NCI-H146 treated with DMSO at 0.1 percent for 48 hours (cell line): ENCODE data around the gene TAF4B.
"Not testable (repeated sequence)": the region's sequence is repeated elsewhere in the genome, so short reads cannot be mapped to it uniquely, and the experiment has no call there.

Experiments used
- DNase-seq: peaks from one replicate; lab custom pipeline; 2025; ENCODE audit not compliant: unreplicated experiment; lab: John Stamatoyannopoulos, UW

TAF4B gene

DNA sequence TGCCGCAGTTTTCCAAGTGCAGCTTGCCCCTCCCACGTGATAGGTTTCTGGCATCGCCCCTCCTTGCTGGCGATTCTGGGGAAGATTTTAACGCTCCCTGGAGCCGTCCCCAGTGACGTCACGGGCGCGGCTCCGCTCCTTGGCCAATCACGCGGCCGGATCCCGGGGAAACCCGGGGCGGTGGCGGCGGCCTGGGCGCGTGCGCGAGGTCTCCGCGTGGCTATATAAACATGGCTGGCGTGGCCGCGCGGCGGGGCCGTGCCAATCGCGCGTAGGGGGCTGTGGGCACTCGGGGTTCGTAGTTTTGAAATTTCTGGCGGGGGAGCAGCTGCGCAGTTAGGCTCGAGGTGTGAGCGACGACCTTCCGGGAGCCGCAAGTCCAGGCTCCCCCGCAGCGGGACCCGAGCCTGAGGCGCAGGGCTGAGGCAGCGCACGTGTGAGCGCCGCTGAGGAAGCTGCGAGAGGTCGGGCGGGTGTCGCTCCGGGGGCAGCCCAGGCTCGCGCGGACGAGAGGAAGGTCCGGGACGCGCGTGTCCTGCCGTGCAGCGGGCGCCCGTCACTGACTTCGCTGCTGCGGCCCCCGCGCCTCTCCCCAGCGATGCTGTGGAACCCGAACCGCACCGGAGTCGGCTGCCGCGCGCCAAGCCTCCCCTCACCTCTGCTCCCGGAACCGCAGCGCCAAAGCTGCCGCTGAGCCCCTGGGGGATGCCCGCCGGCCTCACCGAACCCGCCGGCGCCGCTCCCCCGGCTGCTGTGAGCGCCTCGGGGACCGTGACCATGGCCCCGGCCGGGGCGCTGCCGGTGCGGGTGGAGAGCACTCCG is at the start of gene TAF4B:
Gene TAF4B (plus strand): TSS at position 217 of the 822 bp plus-strand sequence. CDS start 489 bp downstream, at position 706.
- peak; percentile 50 for DNase-seq

DNA sequence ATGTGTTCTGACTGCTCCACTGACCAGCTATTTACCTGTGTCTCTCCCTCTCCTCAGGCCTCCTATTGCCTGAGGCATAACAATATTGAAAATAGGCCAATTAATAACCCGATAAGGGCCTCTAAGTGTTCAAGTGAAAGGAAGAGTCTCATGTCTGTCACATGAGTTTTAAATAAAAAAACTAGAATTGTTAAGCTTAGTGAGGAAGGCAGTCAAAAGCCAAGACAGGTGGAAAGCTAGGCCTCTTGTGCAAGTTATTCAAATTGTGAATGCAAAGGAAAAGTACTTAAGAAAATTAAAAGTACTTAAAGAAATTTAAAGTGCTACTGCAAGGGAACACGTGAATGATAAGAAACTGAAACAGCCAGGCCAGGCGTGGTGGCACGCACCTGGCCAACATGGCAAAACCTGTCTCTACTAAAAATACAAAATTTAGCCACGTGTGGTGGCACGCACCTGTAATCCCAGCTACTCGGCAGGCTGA is 44.9 kb upstream of the TAF4B start:
- DNase-seq, result no peak

DNA sequence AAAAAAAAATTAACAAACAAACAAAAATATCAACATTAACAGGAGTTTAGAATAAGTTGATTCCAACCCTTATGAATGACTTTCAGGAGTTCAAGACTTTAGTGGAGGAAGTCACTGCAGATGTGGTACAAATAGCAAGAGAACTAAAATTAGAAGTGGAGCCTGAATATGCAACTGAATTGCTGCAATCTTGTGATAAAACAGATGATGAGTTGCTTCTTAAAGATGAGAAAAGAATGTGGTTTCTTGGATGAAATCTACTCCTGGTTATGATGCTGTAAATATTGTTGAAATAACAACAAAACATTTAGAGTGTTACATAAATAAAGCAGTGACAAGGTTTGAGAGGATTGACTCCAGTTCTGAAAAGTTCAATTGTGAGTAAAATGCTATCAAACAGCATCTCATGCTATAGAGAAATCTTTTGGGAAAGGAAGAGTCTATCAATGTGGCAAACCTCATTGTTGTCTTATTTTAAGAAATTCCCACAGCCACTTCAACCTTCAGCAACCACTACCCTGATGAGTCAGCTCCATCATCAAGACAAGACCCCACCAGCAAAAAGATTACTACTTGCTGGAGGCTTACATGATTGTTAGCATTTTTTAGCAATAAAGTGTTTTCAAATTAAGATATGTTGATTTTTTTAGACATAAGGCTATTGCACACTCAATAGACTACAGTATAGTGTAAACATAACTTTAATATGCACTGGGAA is 42.7 kb upstream of the TAF4B start:
- DNase-seq, result no peak

- DNase-seq, result no peak
These were observed 41.0 kb upstream of the TAF4B start for GRCh38 chr18:26185267-26185666.

- DNase-seq, result no peak
These were observed 35.7 kb upstream of the TAF4B start for GRCh38 chr18:26190506-26190905.

- DNase-seq, result no peak
These were observed 34.0 kb upstream of the TAF4B start for GRCh38 chr18:26192233-26192632.

DNA sequence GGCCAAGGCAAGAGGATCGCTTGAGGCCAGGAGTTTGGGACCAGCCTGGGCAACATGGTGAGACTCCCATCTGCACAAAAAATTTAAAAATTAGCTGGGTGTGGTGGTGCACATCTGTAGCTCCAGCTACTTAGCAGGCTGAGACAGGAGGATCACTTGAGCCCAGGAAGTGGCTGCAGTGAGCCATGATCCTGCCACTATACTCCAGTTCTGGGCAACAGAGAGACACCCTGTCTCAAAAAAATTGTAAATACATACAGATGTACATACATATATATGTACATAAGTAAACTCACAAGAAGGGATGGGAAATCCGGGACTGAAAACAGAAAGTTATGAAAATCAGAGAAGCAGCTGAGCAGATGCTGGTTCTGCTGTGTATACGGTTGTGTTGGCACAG is 29.6 kb upstream of the TAF4B start:
- no peak for DNase-seq

DNA sequence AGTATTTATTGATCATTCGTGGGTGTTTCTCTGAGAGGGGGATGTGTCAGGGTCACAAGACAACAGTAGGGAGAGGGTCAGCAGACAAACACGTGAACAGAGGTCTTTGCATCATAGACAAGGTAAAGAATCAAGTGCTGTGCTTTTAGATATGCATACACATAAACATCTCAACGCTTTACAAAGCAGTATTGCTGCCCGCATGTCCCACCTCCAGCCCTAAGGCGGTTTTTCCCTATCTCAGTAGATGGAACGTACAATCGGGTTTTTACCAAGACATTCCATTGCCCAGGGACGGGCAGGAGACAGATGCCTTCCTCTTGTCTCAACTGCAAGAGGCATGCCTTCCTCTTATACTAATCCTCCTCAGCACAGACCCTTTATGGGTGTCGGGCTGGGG is 24.2 kb upstream of the TAF4B start:
- not testable (repeated sequence) for DNase-seq

DNA sequence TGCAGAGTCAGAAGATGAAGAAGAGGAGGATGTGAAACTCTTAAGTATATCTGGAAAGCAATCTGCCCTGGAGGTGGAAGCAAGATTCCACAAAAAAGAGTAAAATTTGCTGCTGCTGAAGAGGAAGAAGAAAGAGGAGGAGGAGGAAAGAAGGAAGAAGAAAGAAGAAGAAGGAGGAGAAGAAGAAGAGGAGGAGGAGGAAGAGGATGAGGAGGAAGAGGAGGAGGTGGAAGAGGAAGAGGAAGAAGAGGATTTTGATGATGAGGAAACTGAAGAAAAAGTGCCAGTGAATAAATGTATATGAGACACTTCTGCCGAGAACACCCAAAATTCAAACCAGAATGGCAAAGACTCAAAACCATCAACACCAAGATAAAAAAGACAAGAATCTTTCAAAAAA is 20.9 kb upstream of the TAF4B start:
- DNase-seq, result no peak

DNA sequence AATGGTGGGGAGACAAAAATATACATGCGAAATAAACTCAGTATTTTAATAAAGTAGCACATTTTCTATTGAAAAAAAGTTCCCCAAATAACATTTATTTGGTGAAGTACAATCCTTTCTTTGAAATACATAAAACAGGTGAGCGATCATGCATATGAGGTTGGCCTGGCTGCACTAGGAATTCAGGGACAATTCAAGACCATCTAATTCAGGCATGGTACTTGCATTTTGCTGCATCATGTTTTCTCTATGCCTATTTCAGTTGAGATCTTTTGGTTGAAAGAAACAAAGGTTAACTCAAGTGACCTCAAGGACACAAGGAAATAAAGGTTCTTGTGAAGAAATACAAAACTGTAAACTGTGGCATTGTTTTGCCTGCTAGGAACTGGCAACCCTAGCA is 19.8 kb upstream of the TAF4B start:
- no peak for DNase-seq

DNA sequence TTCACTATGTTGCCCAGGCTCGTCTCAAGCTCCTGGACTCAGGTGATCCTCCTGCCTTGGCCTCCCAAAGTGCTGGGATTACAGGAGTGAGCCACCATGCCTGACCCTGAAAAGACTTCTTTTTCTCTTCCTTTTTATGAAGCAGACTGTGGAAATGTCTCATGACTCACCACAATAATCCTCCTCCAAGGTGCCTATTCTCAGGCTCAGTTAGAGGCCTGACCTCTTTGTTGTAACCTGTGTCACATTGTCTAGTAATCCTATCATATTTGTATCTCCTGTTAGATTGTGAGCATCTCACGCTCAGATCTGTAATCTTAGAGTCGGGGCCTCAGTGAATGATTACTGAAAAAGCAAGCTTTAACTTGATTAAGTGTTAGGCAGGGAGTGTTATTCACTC is 18.3 kb upstream of the TAF4B start:
- no peak for DNase-seq

GRCh38 chr18:26208977-26209376 is 17.3 kb upstream of the TAF4B start:
- DNase-seq, result no peak

DNA sequence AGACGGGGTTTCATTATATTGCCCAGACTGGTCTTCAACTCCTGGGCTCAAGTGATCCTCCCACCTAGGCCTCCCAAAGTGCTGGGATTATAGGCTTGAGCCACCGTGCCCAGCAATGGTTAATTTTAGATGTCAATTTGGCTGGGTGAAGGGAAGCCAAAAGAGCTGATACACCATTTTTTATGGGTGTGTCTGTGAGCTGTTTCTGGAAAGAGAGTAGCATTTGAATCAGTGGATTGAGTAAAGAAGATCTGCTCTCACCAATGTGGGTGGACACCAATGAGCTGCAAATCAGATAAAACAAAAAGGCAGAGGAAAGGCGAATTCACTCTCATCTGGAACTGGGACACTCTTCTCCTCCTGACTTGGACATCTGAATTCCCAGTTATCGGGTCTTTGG is 16.1 kb upstream of the TAF4B start:
- no peak for DNase-seq

- no peak for DNase-seq
These were observed 10.8 kb upstream of the TAF4B start for GRCh38 chr18:26215247-26215970.

DNA sequence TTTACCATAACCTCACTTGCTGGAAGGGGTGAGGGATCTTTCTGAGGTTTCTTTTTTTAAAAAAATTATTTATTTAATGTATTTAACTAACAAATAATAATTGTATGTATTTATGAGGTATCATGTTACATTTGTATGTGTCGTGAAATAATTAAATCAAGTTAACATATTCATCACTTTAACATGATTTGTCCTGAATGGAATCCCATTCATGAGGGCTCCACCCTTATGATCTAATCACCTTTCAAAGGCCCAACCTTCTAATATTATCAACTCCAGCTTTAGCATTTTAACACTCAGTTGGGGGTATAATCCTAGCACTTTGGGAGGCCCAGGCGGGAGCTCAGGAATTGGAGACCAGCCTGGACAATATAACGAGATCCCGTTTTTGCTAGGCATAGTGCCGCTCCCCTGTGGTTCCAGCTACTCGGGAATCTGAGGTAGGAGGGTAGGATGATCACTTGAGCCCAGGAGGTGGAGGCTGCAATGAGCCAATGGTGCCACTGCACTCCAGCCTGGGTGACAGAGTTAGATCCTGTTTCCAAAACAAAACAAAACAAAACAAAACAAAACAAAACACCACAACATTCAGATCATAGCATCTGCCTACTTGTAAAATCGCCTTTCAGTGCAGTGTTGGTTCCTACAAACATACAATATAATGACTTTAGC is 1.1 kb upstream of the TAF4B start:
- no peak for DNase-seq

GRCh38 chr18:26225915-26226228 is 373 bp upstream of the TAF4B start:
- no peak for DNase-seq

- DNase-seq, result no peak
These were observed 916 bp downstream of the TAF4B start for GRCh38 chr18:26227051-26227670.

DNA sequence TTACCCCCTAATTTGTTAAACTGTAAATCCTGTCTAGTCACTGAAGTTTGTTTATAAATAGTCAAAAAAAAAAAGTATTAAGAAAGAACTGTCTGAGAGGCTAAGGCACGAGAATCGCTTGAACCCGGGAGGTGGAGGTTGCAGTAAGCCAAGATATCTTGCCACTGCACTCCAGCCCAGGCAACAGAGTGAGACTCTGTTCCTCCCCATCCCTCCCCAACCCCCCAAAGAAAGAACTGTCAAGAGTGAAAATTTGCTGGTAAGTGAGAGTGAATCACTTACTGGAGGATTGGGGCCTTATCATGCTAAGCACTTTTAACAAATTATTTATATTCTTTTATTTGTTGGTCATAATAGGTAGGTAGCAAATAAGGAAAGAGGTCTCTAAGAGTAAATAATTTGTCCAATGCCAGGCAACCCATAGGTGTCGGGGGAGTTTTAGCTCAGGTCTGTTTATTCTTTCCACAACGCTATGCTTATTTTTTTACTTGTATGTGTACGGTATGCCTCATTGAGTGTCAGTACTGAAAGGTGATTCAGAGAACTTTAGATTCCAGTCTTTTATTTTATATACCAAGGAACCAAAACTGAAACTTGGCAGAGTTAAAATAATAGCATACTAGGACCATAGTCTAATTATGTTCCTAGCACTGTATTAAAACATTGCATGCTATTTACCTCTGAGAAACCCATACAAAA is 2.5 kb downstream of the TAF4B start:
- DNase-seq, result no peak

DNA sequence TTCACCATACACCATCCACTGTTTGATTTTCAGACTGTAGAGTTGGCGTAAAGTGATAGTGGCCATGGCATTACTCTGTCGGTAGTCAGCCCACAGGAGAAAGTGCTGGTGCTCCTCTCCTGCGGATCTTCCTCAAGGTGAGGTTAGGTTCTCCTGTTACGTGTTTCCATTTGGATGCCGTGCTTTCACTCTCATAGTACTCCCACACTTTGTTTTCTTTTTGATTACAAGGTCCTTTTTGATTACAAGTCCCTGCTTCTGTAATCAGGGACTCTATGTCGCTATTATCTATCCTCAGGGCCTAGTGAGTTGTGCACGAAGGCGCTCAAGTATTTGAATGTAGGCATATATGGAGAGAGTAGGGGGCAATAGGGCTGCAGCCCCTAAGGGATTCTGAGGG is 4.3 kb downstream of the TAF4B start:
- DNase-seq, result no peak

- no peak for DNase-seq
These were observed 7.0 kb downstream of the TAF4B start for GRCh38 chr18:26233208-26233607.
